Panc1 (cell line): ENCODE measurements around the gene APOE. TPM values are rescaled to one million over a fixed set of nuclear protein-coding genes. Genes with fewer than 3 reads are reported as not detected.

Source experiments
- ATAC-seq: fragments of 200-7000 bp; cut with Tn5 transposase; 2 replicates; pipeline ENCODE4 v1.9.1; 2020; ENCODE audit warnings: mild to moderate bottlenecking, moderate library complexity
- BruUV-seq: library from RNA; stranded (reverse); fragments of 400-500 nt; replicated peaks from 2 replicates; lab custom pipeline; 2021; lab: Mats Ljungman, UMichigan
- CTCF ChIA-PET: fragments of 300-600 bp; sonication (Branson Sonifier 250); formaldehyde crosslinking; loops from one replicate; lab custom pipeline; 2022; ENCODE audit warnings: antibody characterized with exemption; lab: Charles Lee
- POLR2A ChIA-PET: fragments of 300-600 bp; sonication (Branson Sonifier 250); formaldehyde crosslinking; loops from one replicate; lab custom pipeline; 2022; ENCODE audit warnings: antibody characterized with exemption; lab: Charles Lee
- DNase-seq: peaks from one replicate; pipeline ENCODE4 v3.0.0-alpha.2; 2010; ENCODE audit warnings: low read depth, low spot score
- H3K27ac ChIP-seq: 2 replicates; pipeline ENCODE4 v1.5.1; 2011; ENCODE audit warnings: mild to moderate bottlenecking, low read length, inconsistent platforms
- H3K27me3 ChIP-seq: fragments of 200-500 bp; sonication (Bioruptor generic); 2 replicates; pipeline ENCODE4 v1.6.0; 2014; ENCODE audit warnings: low read length, inconsistent platforms; ENCODE audit not compliant: control insufficient read depth, insufficient read depth
- H3K36me3 ChIP-seq: fragments of 200-500 bp; sonication (Bioruptor generic); 2 replicates; pipeline ENCODE4 v1.5.1; 2014; ENCODE audit warnings: inconsistent platforms, mild to moderate bottlenecking, low read length, moderate library complexity; ENCODE audit not compliant: control insufficient read depth, insufficient read depth
- H3K4me1 ChIP-seq: 2 replicates; pipeline ENCODE4 v1.5.1; 2011; ENCODE audit warnings: inconsistent platforms, mild to moderate bottlenecking, low read length, moderate library complexity; ENCODE audit not compliant: control insufficient read depth, insufficient read depth
- H3K4me3 ChIP-seq, 2 experiments: 2 replicates each; pipeline ENCODE4 v1.5.1; 2011 to 2012; ENCODE audit warnings: low read depth in 2 of 2, low read length in 2 of 2, mild to moderate bottlenecking in 2 of 2, inconsistent platforms in 1 of 2, moderate library complexity in 1 of 2
- H3K9me3 ChIP-seq: fragments of 200-500 bp; sonication (Bioruptor generic); 2 replicates; pipeline ENCODE4 v1.5.1; 2014; ENCODE audit warnings: low read depth, mild to moderate bottlenecking, inconsistent platforms, low read length, moderate library complexity; ENCODE audit not compliant: control insufficient read depth, insufficient read depth
- CTCF ChIP-seq: fragments of 450-650 bp; IDR thresholded peaks from 2 replicates; pipeline ENCODE4 v1.5.1; 2017; ENCODE audit warnings: mild to moderate bottlenecking
- POLR2AphosphoS5 ChIP-seq: IDR thresholded peaks from 2 replicates; pipeline ENCODE4 v1.6.1; 2012; ENCODE audit warnings: mild to moderate bottlenecking, low read depth, low read length, moderate library complexity
- REST ChIP-seq, 2 experiments: IDR thresholded peaks; 2 replicates each; pipeline ENCODE4 v1.6.1; 2011 to 2012; ENCODE audit warnings: low read depth in 2 of 2, control low read depth in 1 of 2, low read length in 1 of 2, mild to moderate bottlenecking in 1 of 2, moderate library complexity in 1 of 2; ENCODE audit not compliant: insufficient read depth in 1 of 2
- SIN3A ChIP-seq: IDR thresholded peaks from 2 replicates; pipeline ENCODE4 v1.6.1; 2012; ENCODE audit warnings: low read depth, mild to moderate bottlenecking, low read length, moderate library complexity, borderline replicate concordance; ENCODE audit not compliant: insufficient read depth
- TCF7L2 ChIP-seq: IDR thresholded peaks from 2 replicates; pipeline ENCODE4 v1.6.1; 2011; ENCODE audit warnings: mild to moderate bottlenecking, low read depth, low read length, inconsistent platforms
- in situ Hi-C: cut with HindIII; loops from 2 replicates; pipeline ENCODE4 v1.10.0; 2016; ENCODE audit warnings: low sequenced_read_pairs, low pct_unique_long_range_greater_than_20kb
- intact Hi-C: fragments of 100-400 bp; cut with micrococcal nuclease; formaldehyde crosslinking; loops from one replicate; pipeline ENCODE4 v1.10.0; 2022; ENCODE audit not compliant: unreplicated experiment
- total RNA-seq: library from RNA; stranded (reverse); gene quantifications from one replicate; pipeline ENCODE4 v1.2.1, GENCODE V29; 2021; ENCODE audit not compliant: unreplicated experiment

Gene APOE
- total RNA-seq, 1 experiment from 2014 or later: 780 TPM

GRCh38 chr19:44948237-44948636 lies 42.6 kb downstream of the APOE start:
- no peak for ATAC-seq
- CTCF ChIA-PET: no interaction called here

GRCh38 chr19:44948763-44949374 lies 43.3 kb downstream of the APOE start:
- no peaks in the 10 kb centered on the region for H3K36me3 ChIP-seq
- ATAC-seq (no peak), DNase-seq (no peak)
- no peak for TF ChIP-seq POLR2AphosphoS5
- TF ChIP-seq REST (IDR thresholded peaks at IDR 0.05; ENCODE audit: insufficient read depth in 1 of 2, low read depth in 2 of 2, low read length in 1 of 2): no peak
- TF ChIP-seq SIN3A: no peak
- no peak for TF ChIP-seq CTCF
- no peak for TF ChIP-seq TCF7L2
- BruUV-seq: no TSS peak
- no peaks in the 10 kb centered on the region for H3K9me3 ChIP-seq
- H3K27me3 ChIP-seq: no peaks in the 10 kb centered on the region
- H3K27ac ChIP-seq: no peak overlapping the region
- intact Hi-C loops (no loop called here), in situ Hi-C loops (no loop called here)
- H3K4me1 ChIP-seq: 0 out of 2 replicates have a peak, but pooled peaks cover 3% of the 10 kb centered on the region
- H3K4me3 ChIP-seq: no peak overlapping the region
- ChIA-PET POLR2A (no interaction called here), CTCF (no interaction called here)

More at GRCh38 chr19:44948237-44948636, 42.6 kb downstream of the APOE start:
- in situ Hi-C loops: no loop called here
- BruUV-seq: no TSS peak
- Histone ChIP-seq H3K36me3 (no peaks in the 10 kb centered on the region), H3K27me3 (no peaks in the 10 kb centered on the region), H3K4me1 (0 out of 2 replicates have a peak, but pooled peaks cover 3% of the 10 kb centered on the region), H3K4me3 (no peak overlapping the region), H3K9me3 (no peaks in the 10 kb centered on the region), H3K27ac (no peak overlapping the region)
- TF ChIP-seq CTCF: no peak
- no peak for TF ChIP-seq TCF7L2
- no peak for TF ChIP-seq SIN3A
- no peak for TF ChIP-seq REST (IDR thresholded peaks at IDR 0.05; ENCODE audit: insufficient read depth in 1 of 2, low read depth in 2 of 2, low read length in 1 of 2)
- TF ChIP-seq POLR2AphosphoS5: no peak
- POLR2A ChIA-PET: no interaction called here
- no peak for DNase-seq
- intact Hi-C loops: no loop called here
